SK-N-SH treated with all-trans-retinoic acid at 6 μM for 48 hours (cell line): Measurements from ENCODE around the gene CEP250.

Source experiments
- ATAC-seq: fragments of 200-7000 bp; cut with Tn5 transposase; 3 replicates; pipeline ENCODE4 v1.9.1; 2020; ENCODE audit warnings: mild to moderate bottlenecking, moderate library complexity
- ARNTL ChIP-seq: fragments of 450-650 bp; formaldehyde crosslinking; IDR thresholded peaks from 2 replicates; pipeline ENCODE4 v1.5.0; 2020; ENCODE audit warnings: low read depth, mild to moderate bottlenecking, moderate library complexity, borderline replicate concordance
- BACH2 ChIP-seq: fragments of 250-450 bp; sonication (Bioruptor Pico); IDR thresholded peaks from 2 replicates; pipeline ENCODE4 v1.9.0; 2021; ENCODE audit warnings: mild to moderate bottlenecking, borderline replicate concordance
- CREB5 ChIP-seq: fragments of 250-450 bp; sonication (Bioruptor Pico); IDR thresholded peaks from 2 replicates; pipeline ENCODE4 v1.5.1; 2020; ENCODE audit warnings: low read depth, mild to moderate bottlenecking, moderate library complexity
- CSDC2 ChIP-seq: fragments of 250-450 bp; sonication (Bioruptor Pico); IDR thresholded peaks from 2 replicates; pipeline ENCODE4 v1.5.0; 2020; ENCODE audit warnings: mild to moderate bottlenecking, moderate library complexity
- CSRNP3 ChIP-seq: fragments of 250-450 bp; sonication (Bioruptor Pico); IDR thresholded peaks from 2 replicates; pipeline ENCODE4 v1.5.1; 2021; ENCODE audit warnings: mild to moderate bottlenecking, moderate library complexity
- GLIS3 ChIP-seq: fragments of 250-450 bp; sonication (Bioruptor Pico); IDR thresholded peaks from 2 replicates; pipeline ENCODE4 v1.5.0; 2020; ENCODE audit warnings: mild to moderate bottlenecking, moderate library complexity
- ISL1 ChIP-seq: fragments of 250-450 bp; sonication (Bioruptor Pico); IDR thresholded peaks from 2 replicates; pipeline ENCODE4 v2.1.2; 2022; ENCODE audit warnings: mild to moderate bottlenecking, moderate library complexity
- OSR1 ChIP-seq: fragments of 250-450 bp; sonication (Bioruptor Pico); IDR thresholded peaks from 2 replicates; pipeline ENCODE4 v1.8.0; 2022; ENCODE audit warnings: moderate library complexity, mild to moderate bottlenecking, inconsistent platforms
- PATZ1 ChIP-seq: fragments of 250-450 bp; sonication (Bioruptor Pico); IDR thresholded peaks from 2 replicates; pipeline ENCODE4 v1.8.0; 2020; ENCODE audit warnings: mild to moderate bottlenecking, moderate library complexity, borderline replicate concordance
- POU6F1 ChIP-seq: fragments of 250-450 bp; sonication (Bioruptor Pico); IDR thresholded peaks from 2 replicates; pipeline ENCODE4 v1.8.0; 2021; ENCODE audit warnings: low read depth, mild to moderate bottlenecking, moderate library complexity, borderline replicate concordance
- PPARA ChIP-seq: fragments of 250-450 bp; sonication (Bioruptor Pico); IDR thresholded peaks from 2 replicates; pipeline ENCODE4 v1.5.0; 2020; ENCODE audit warnings: mild to moderate bottlenecking, borderline replicate concordance
- SNAI2 ChIP-seq: fragments of 250-450 bp; sonication (Bioruptor Pico); IDR thresholded peaks from 2 replicates; pipeline ENCODE4 v1.5.0; 2020; ENCODE audit warnings: mild to moderate bottlenecking, moderate library complexity
- TCF4 ChIP-seq: fragments of 250-450 bp; sonication (Bioruptor Pico); IDR thresholded peaks from 2 replicates; pipeline ENCODE4 v1.8.0; 2021; ENCODE audit warnings: mild to moderate bottlenecking, moderate library complexity, borderline replicate concordance
- TOX ChIP-seq: fragments of 250-450 bp; sonication (Bioruptor Pico); IDR thresholded peaks from 2 replicates; pipeline ENCODE4 v1.8.0; 2021; ENCODE audit warnings: mild to moderate bottlenecking, moderate library complexity, borderline replicate concordance
- TSHZ2 ChIP-seq: fragments of 250-450 bp; sonication (Bioruptor Pico); IDR thresholded peaks from 2 replicates; pipeline ENCODE4 v1.5.0; 2020; ENCODE audit warnings: mild to moderate bottlenecking, moderate library complexity
- ZC3H10 ChIP-seq: fragments of 250-450 bp; sonication (Bioruptor Pico); IDR thresholded peaks from 2 replicates; pipeline ENCODE4 v1.5.1; 2021; ENCODE audit warnings: mild to moderate bottlenecking, moderate library complexity
- ZFP3 ChIP-seq: fragments of 250-450 bp; sonication (Bioruptor Pico); IDR thresholded peaks from 2 replicates; pipeline ENCODE4 v1.5.0; 2020; ENCODE audit warnings: mild to moderate bottlenecking, moderate library complexity
- ZFP30 ChIP-seq: fragments of 450-650 bp; formaldehyde crosslinking; IDR thresholded peaks from 2 replicates; pipeline ENCODE4 v1.5.0; 2022; ENCODE audit warnings: mild to moderate bottlenecking, moderate library complexity
- ZNF565 ChIP-seq: fragments of 450-650 bp; formaldehyde crosslinking; conservative IDR thresholded peaks from 2 replicates; pipeline ENCODE4 v1.5.0; 2020; ENCODE audit warnings: low read depth, mild to moderate bottlenecking, moderate library complexity
- ZNF70 ChIP-seq: fragments of 450-650 bp; formaldehyde crosslinking; IDR thresholded peaks from 2 replicates; pipeline ENCODE4 v1.5.0; 2020; ENCODE audit warnings: mild to moderate bottlenecking, moderate library complexity
- ZNF8 ChIP-seq: fragments of 450-650 bp; formaldehyde crosslinking; IDR thresholded peaks from 2 replicates; pipeline ENCODE4 v1.5.0; 2020; ENCODE audit warnings: mild to moderate bottlenecking, moderate library complexity

CEP250 gene

DNA sequence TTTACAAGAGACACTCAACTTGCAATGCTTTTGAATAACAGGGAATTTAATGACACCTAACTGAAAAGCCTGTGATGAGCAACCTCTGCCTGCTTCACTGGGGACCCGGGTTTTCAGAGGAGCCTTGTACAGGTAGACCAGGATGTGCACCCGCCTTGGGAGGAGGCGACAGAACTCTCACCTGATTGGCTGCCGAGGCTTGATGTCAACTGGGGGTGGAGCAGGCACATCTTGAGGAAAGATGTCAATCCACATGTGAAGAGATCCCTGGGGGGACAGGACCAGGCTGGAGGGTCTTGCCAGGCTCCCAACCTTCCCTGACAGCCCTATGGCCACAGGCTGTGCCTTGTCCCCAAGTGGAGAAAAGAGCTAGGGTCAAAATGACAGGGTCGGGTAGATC lies 106.3 kb downstream of the CEP250 start (continued):
- TF ChIP-seq PATZ1 (CRISPR knock-in tag) (no peak), ZNF565 (CRISPR knock-in tag) (no peak)

DNA sequence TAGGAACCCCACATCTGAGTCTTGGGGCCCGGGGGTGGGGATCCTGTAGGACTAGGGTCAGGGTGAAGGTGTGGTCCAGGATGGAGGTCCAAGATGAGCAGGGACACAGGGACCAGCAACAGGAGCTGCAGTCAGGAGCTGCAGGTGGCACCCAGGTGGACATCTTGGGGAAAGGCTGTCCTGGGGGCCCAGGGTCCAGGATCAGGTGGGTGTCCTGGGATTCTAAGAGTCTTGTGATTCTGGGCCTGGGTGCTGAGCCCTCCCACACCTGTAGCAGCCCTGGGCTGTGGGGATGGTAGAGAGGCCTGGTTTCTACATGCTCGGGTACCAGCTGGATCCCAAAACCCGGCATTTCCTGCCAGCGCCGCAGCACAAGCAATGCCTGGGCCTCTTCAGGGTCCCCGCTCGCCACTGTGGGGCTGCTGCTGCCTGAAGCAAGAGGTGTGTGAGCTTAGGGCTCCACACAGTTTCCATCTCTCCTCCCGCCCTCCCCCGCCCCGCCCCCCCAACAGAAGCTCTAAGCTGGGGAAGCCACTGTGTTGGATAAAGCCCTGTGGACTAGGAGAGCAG lies 107.2 kb downstream of the CEP250 start:
- no peak for ATAC-seq
- no peak for TF ChIP-seq CSRNP3 (CRISPR knock-in tag)
- TF ChIP-seq TCF4 (CRISPR knock-in tag), result no peak
- TF ChIP-seq ZFP3, result no peak
- no peak for TF ChIP-seq ISL1 (CRISPR knock-in tag)
- TF ChIP-seq SNAI2 (CRISPR knock-in tag), result no peak
- TF ChIP-seq ZNF70 (CRISPR knock-in tag), result no peak
- TF ChIP-seq BACH2 (CRISPR knock-in tag), result no peak
- no peak for TF ChIP-seq ZNF565 (CRISPR knock-in tag)

DNA sequence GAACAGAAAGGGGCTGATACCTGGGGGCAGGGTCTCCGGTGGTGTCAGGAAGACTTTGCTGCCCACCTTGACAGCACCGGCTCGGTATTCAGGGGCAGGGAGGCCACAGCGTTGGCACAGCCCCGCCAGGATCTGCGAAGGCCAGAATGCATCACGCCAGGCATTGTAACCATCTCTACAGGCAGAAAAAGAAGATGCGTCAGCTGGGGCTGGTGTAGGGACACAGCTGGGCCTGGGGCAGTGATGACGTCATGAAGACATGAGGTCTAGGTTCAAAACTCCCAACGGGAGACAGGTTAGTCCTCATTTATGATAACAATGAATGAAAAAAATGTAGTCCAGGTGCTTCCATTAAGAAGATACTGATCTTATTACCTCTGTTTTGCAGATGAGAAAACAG lies 108.4 kb downstream of the CEP250 start:
- TF ChIP-seq POU6F1 (CRISPR knock-in tag) (no peak), CSDC2 (CRISPR knock-in tag) (no peak), SNAI2 (CRISPR knock-in tag) (no peak), PPARA (CRISPR knock-in tag) (no peak), ZC3H10 (CRISPR knock-in tag) (no peak), ZFP30 (CRISPR knock-in tag) (no peak), TCF4 (CRISPR knock-in tag) (no peak), OSR1 (CRISPR knock-in tag) (no peak), GLIS3 (CRISPR knock-in tag) (no peak), ARNTL (CRISPR knock-in tag) (no peak), ZNF8 (CRISPR knock-in tag) (no peak), ISL1 (CRISPR knock-in tag) (no peak), CREB5 (no peak), TSHZ2 (no peak), BACH2 (CRISPR knock-in tag) (no peak), ZFP3 (no peak)
- ATAC-seq, result no peak

- no peak for ATAC-seq
- no peak for TF ChIP-seq TSHZ2
- TF ChIP-seq TOX, result no peak
- no peak for TF ChIP-seq OSR1 (CRISPR knock-in tag)
- no peak for TF ChIP-seq CREB5
- TF ChIP-seq ZNF70 (CRISPR knock-in tag), result no peak
- TF ChIP-seq ZFP3, result no peak
- no peak for TF ChIP-seq GLIS3 (CRISPR knock-in tag)
Measured at GRCh38 chr20:35564905-35565304, 109.5 kb downstream of the CEP250 start.
